H9 (cell line): ENCODE results near the gene ZNF37A. TPM values are rescaled to one million over a fixed set of nuclear protein-coding genes. Genes with fewer than 3 reads are reported as not detected.

Experiments used
- DNase-seq: peaks from one replicate; pipeline ENCODE4 v3.0.0-alpha.2; 2017
- H2AFZ ChIP-seq: one replicate; pipeline ENCODE4 v1.6.1; 2013; ENCODE audit warnings: mild to moderate bottlenecking, low read length, control low read depth, moderate library complexity
- H2AK5ac ChIP-seq: 2 replicates; pipeline ENCODE4 v1.6.1; 2013; ENCODE audit warnings: low read length, control low read depth, mixed read lengths; ENCODE audit not compliant: insufficient read length
- H2BK120ac ChIP-seq: one replicate; pipeline ENCODE4 v1.6.1; 2013; ENCODE audit warnings: low read depth, mild to moderate bottlenecking, low read length, control low read depth, inconsistent platforms; ENCODE audit not compliant: poor library complexity, severe bottlenecking
- H2BK12ac ChIP-seq: 2 replicates; pipeline ENCODE4 v1.6.1; 2013; ENCODE audit warnings: low read length, control low read depth, mixed read lengths, low read depth; ENCODE audit not compliant: insufficient read length
- H2BK15ac ChIP-seq: 2 replicates; pipeline ENCODE4 v1.6.1; 2013; ENCODE audit warnings: low read depth, low read length, control low read depth
- H2BK20ac ChIP-seq: one replicate; pipeline ENCODE4 v1.6.1; 2013; ENCODE audit warnings: low read depth, mild to moderate bottlenecking, low read length, control low read depth, inconsistent platforms; ENCODE audit not compliant: poor library complexity, severe bottlenecking
- H2BK5ac ChIP-seq: 2 replicates; pipeline ENCODE4 v1.6.1; 2013; ENCODE audit warnings: low read length, control low read depth, mixed read lengths; ENCODE audit not compliant: insufficient read length
- H3K14ac ChIP-seq: 2 replicates; pipeline ENCODE4 v1.6.1; 2013; ENCODE audit warnings: low read length, control low read depth; ENCODE audit not compliant: insufficient read depth
- H3K18ac ChIP-seq: 2 replicates; pipeline ENCODE4 v1.6.1; 2013; ENCODE audit warnings: low read depth, mild to moderate bottlenecking, mixed read lengths, low read length, control low read depth; ENCODE audit not compliant: insufficient read length
- H3K23ac ChIP-seq: 2 replicates; pipeline ENCODE4 v1.6.1; 2013; ENCODE audit warnings: low read length, control low read depth, mixed read lengths, low read depth; ENCODE audit not compliant: insufficient read length
- H3K23me2 ChIP-seq: 2 replicates; pipeline ENCODE4 v1.6.1; 2013; ENCODE audit warnings: low read depth, mild to moderate bottlenecking, mixed read lengths, low read length, control low read depth; ENCODE audit not compliant: insufficient read length, poor library complexity, severe bottlenecking
- H3K27ac ChIP-seq: 2 replicates; pipeline ENCODE4 v1.5.1; 2013; ENCODE audit warnings: low read length, control low read depth, mixed read lengths, low read depth; ENCODE audit not compliant: insufficient read length
- H3K27me3 ChIP-seq: 2 replicates; pipeline ENCODE4 v1.6.1; 2013; ENCODE audit warnings: low read length, control low read depth, inconsistent platforms; ENCODE audit not compliant: insufficient read depth
- H3K4ac ChIP-seq: 2 replicates; pipeline ENCODE4 v1.6.1; 2013; ENCODE audit warnings: low read depth, mild to moderate bottlenecking, control low read depth, inconsistent platforms, low read length, moderate library complexity
- H3K4me1 ChIP-seq: 2 replicates; pipeline ENCODE4 v1.6.1; 2013; ENCODE audit warnings: low read length, control low read depth, inconsistent platforms; ENCODE audit not compliant: insufficient read depth
- H3K4me2 ChIP-seq: 2 replicates; pipeline ENCODE4 v1.6.1; 2013; ENCODE audit warnings: low read length, control low read depth, mixed read lengths; ENCODE audit not compliant: insufficient read length, insufficient read depth
- H3K56ac ChIP-seq: 2 replicates; pipeline ENCODE4 v1.6.1; 2013; ENCODE audit warnings: low read depth, mild to moderate bottlenecking, mixed read lengths, low read length, control low read depth; ENCODE audit not compliant: insufficient read length
- H3K79me1 ChIP-seq: 2 replicates; pipeline ENCODE4 v1.6.1; 2013; ENCODE audit warnings: low read depth, mild to moderate bottlenecking, moderate library complexity, low read length, control low read depth, inconsistent platforms; ENCODE audit not compliant: insufficient read depth, poor library complexity, severe bottlenecking
- H3K79me2 ChIP-seq: 2 replicates; pipeline ENCODE4 v1.6.1; 2013; ENCODE audit warnings: low read length, control low read depth, inconsistent platforms; ENCODE audit not compliant: insufficient read depth
- H3K9ac ChIP-seq: 2 replicates; pipeline ENCODE4 v1.6.1; 2013; ENCODE audit warnings: low read length, control low read depth, mixed read lengths; ENCODE audit not compliant: insufficient read length; ENCODE audit errors: extremely low read depth
- H3K9me3 ChIP-seq: one replicate; pipeline ENCODE4 v1.6.1; 2013; ENCODE audit warnings: low read depth, low read length, inconsistent platforms; ENCODE audit not compliant: control insufficient read depth
- H3T11ph ChIP-seq: one replicate; pipeline ENCODE4 v1.6.1; 2013; ENCODE audit warnings: mild to moderate bottlenecking, low read length, control low read depth, inconsistent platforms
- H4K20me1 ChIP-seq: one replicate; pipeline ENCODE4 v1.6.1; 2013; ENCODE audit not compliant: control insufficient read depth, insufficient read length, insufficient read depth
- H4K5ac ChIP-seq: 2 replicates; pipeline ENCODE4 v1.6.1; 2013; ENCODE audit warnings: low read depth, mild to moderate bottlenecking, mixed read lengths, low read length, control low read depth; ENCODE audit not compliant: insufficient read length
- H4K8ac ChIP-seq: replicated peaks from 2 replicates; pipeline ENCODE4 v1.6.1; 2013; ENCODE audit warnings: low read length, control low read depth, mixed read lengths, low read depth; ENCODE audit not compliant: insufficient read length
- H4K91ac ChIP-seq: 2 replicates; pipeline ENCODE4 v1.6.1; 2013; ENCODE audit warnings: low read depth, mild to moderate bottlenecking, moderate library complexity, mixed read lengths, low read length, control low read depth; ENCODE audit not compliant: insufficient read length
- H3K27ac Mint-ChIP-seq, 3 experiments: 2 replicates in 2 of 3; 3 replicates in 1 of 3; pipeline ENCODE4 v1.8.0; 2020 to 2021; ENCODE audit warnings: mixed read lengths in 3 of 3, mild to moderate bottlenecking in 1 of 3, moderate library complexity in 1 of 3
- H3K27me3 Mint-ChIP-seq: 2 replicates; pipeline ENCODE4 v1.8.0; 2021; ENCODE audit warnings: low read depth, mild to moderate bottlenecking, moderate library complexity, mixed read lengths
- H3K36me3 Mint-ChIP-seq, 3 experiments: 2 replicates in 2 of 3; 3 replicates in 1 of 3; pipeline ENCODE4 v1.8.0; 2020 to 2021; ENCODE audit warnings: low read depth in 3 of 3, mixed read lengths in 3 of 3; ENCODE audit not compliant: insufficient read depth in 1 of 3
- H3K4me1 Mint-ChIP-seq, 2 experiments: 2 replicates each; pipeline ENCODE4 v1.8.0; 2020; ENCODE audit warnings: mixed read lengths in 2 of 2
- H3K4me3 Mint-ChIP-seq, 2 experiments: 2 replicates in 1 of 2; 3 replicates in 1 of 2; pipeline ENCODE4 v1.8.0; 2020 to 2021; ENCODE audit warnings: mild to moderate bottlenecking in 2 of 2, mixed read lengths in 2 of 2, moderate library complexity in 1 of 2
- H3K9me3 Mint-ChIP-seq, 2 experiments: 2 replicates in 1 of 2; 3 replicates in 1 of 2; pipeline ENCODE4 v1.8.0; 2020; ENCODE audit warnings: mild to moderate bottlenecking in 2 of 2, mixed read lengths in 2 of 2, moderate library complexity in 1 of 2
- CTCF ChIP-seq: fragments of 200-600 bp; sonication (generic); conservative IDR thresholded peaks from 3 replicates; pipeline ENCODE4 v1.8.0; 2021; ENCODE audit warnings: antibody characterized with exemption, mild to moderate bottlenecking
- total RNA-seq: library from RNA; stranded (reverse); gene quantifications from 2 replicates; pipeline ENCODE4 v1.2.1, GENCODE V29; 2021

ZNF37A gene
- total RNA-seq, 1 experiment from 2014 or later = 9.5 TPM

GRCh38 chr10:38072552-38072951 lies 21.6 kb upstream of the ZNF37A start:
- Mint-ChIP-seq H3K4me3 (no peak overlapping the region), H3K27me3 (peaks cover 2% of the 10 kb centered on the region), H3K36me3 (peaks cover 9 to 20% (median 17%) of the 10 kb centered on the region in 3 experiments), H3K9me3 (peaks cover 82 to 88% of the 10 kb centered on the region in 2 experiments), H3K27ac (no peak overlapping the region), H3K4me1 (no peaks in the 10 kb centered on the region)
- Histone ChIP-seq H3K27me3 (no peaks in the 10 kb centered on the region), H3K18ac (no peak overlapping the region), H3K4me2 (no peak overlapping the region), H2BK20ac (no peak overlapping the region), H2BK120ac (no peak overlapping the region), H4K91ac (no peak overlapping the region), H3K9me3 (peaks cover 27% of the 10 kb centered on the region), H4K20me1 (no peaks in the 10 kb centered on the region), H3K4me1 (no peaks in the 10 kb centered on the region), H3K79me1 (no peaks in the 10 kb centered on the region), H3K14ac (no peak overlapping the region), H3K56ac (no peak overlapping the region), H3K4ac (no peak overlapping the region), H4K5ac (no peak overlapping the region), H3K9ac (no peak overlapping the region), H4K8ac (no peak overlapping the region), H3K79me2 (no peaks in the 10 kb centered on the region), H2AK5ac (no peak overlapping the region), H2BK15ac (no peak overlapping the region), H2BK12ac (no peak overlapping the region), H2BK5ac (no peak overlapping the region), H3K23me2 (no peaks in the 10 kb centered on the region), H3T11ph (no peak overlapping the region), H3K23ac (no peak overlapping the region), H3K27ac (no peak overlapping the region), H2AFZ (no peak overlapping the region)
- no peak for TF ChIP-seq CTCF
- DNase-seq = no peak
